Measurements from ENCODE around the gene RPL23. TPM values are rescaled to one million over a fixed set of nuclear protein-coding genes. Genes with fewer than 3 reads are reported as not detected.

The RPL23 gene
- polyA plus RNA-seq, 1 experiment, result 1,440 TPM

- Histone ChIP-seq H3K36me3 (ENCODE audit: control insufficient read depth, insufficient read depth, low read length) (peaks cover 12% of the 10 kb centered on the region), H3K4me3 (ENCODE audit: low read depth, low read length) (peak overlapping the region; percentile 23; the same call in 1 of the 2 replicates), H3K27me3 (ENCODE audit: control insufficient read depth, insufficient read depth, low read length) (no peaks in the 10 kb centered on the region)
- DNase-seq (ENCODE audit: low read depth), result no peak
- POLR2A ChIA-PET, result no interaction called here
- TF ChIP-seq CTCF (IDR thresholded peaks at IDR 0.05; ENCODE audit: insufficient read depth, low read depth, low read length), result no peak
- CTCF ChIA-PET, result interaction anchor here (0.7 kb wide), 1 partner anchor 285 kb away, joined by 3 read pairs; no protein-coding TSS in a partner anchor
These were observed 20.3 kb upstream of the RPL23 start for GRCh38 chr17:38873640-38874380.

- TF ChIP-seq CTCF (IDR thresholded peaks at IDR 0.05; ENCODE audit: insufficient read depth, low read depth, low read length), result no peak
- Histone ChIP-seq H3K27me3 (ENCODE audit: control insufficient read depth, insufficient read depth, low read length) (no peaks in the 10 kb centered on the region), H3K36me3 (ENCODE audit: control insufficient read depth, insufficient read depth, low read length) (peaks cover 6% of the 10 kb centered on the region), H3K4me3 (ENCODE audit: low read depth, low read length) (peak overlapping the region; percentile 97; the same call in 1 of the 2 replicates)
- CTCF ChIA-PET, result interaction anchor here (0.7 kb wide), 1 partner anchor 286 kb away, joined by 3 read pairs; no protein-coding TSS in a partner anchor
- POLR2A ChIA-PET, result interaction anchor here (1.2 kb wide), 1 partner anchor 9 kb away, joined by 3 read pairs; no protein-coding TSS in a partner anchor
- no peak for DNase-seq (ENCODE audit: low read depth)
These were observed 19.3 kb upstream of the RPL23 start for GRCh38 chr17:38872671-38873385.

GRCh38 chr17:38872027-38872511, 18.5 kb upstream of the RPL23 start:
- Histone ChIP-seq H3K36me3 (ENCODE audit: control insufficient read depth, insufficient read depth, low read length) (peaks cover 6% of the 10 kb centered on the region), H3K4me3 (ENCODE audit: low read depth, low read length) (peak overlapping the region; percentile 97), H3K27me3 (ENCODE audit: control insufficient read depth, insufficient read depth, low read length) (no peaks in the 10 kb centered on the region)
- no peak for DNase-seq (ENCODE audit: low read depth)
- ChIA-PET POLR2A (interaction anchor here (1.2 kb wide), 1 partner anchor 10 kb away, joined by 3 read pairs; no protein-coding TSS in a partner anchor), CTCF (interaction anchor here (3.4 kb wide), 1 partner anchor 281 kb away, joined by 17 read pairs; no protein-coding TSS in a partner anchor)
- TF ChIP-seq CTCF (IDR thresholded peaks at IDR 0.05; ENCODE audit: insufficient read depth, low read depth, low read length), result no peak

- H3K36me3 ChIP-seq (ENCODE audit: control insufficient read depth, insufficient read depth, low read length), result peaks cover 4% of the 10 kb centered on the region
These were observed 17.9 kb upstream of the RPL23 start for GRCh38 chr17:38871247-38872015.

More at GRCh38 chr17:38871247-38872015, 17.9 kb upstream of the RPL23 start:
- Histone ChIP-seq H3K27me3 (ENCODE audit: control insufficient read depth, insufficient read depth, low read length) (no peaks in the 10 kb centered on the region), H3K4me3 (ENCODE audit: low read depth, low read length) (peak overlapping the region; percentile 97)
- POLR2A ChIA-PET, result interaction anchor here (0.7 to 1.2 kb wide), 3 partner anchors 10 to 96 kb away, joined by 3 to 13 read pairs (median 3); partner anchors contain the start of gene FBXO47
- CTCF ChIA-PET, result interaction anchor here (0.6 to 3.4 kb wide), 2 partner anchors 237 to 282 kb away, joined by 3 to 17 read pairs; no protein-coding TSS in a partner anchor
- peak; percentile 12; the same call in 1 of the 2 replicates for TF ChIP-seq CTCF (IDR thresholded peaks at IDR 0.05; ENCODE audit: insufficient read depth, low read depth, low read length)
- DNase-seq (ENCODE audit: low read depth), result no peak
